T-helper 2 cell (primary cell): Measurements from ENCODE around the gene TSPAN32.

Source experiments
- DNase-seq, 5 experiments: peaks; one replicate each; pipeline versions ENCODE4 v3.0.0 to v3.0.0-alpha.2; 2012 to 2022

TSPAN32 gene

DNA sequence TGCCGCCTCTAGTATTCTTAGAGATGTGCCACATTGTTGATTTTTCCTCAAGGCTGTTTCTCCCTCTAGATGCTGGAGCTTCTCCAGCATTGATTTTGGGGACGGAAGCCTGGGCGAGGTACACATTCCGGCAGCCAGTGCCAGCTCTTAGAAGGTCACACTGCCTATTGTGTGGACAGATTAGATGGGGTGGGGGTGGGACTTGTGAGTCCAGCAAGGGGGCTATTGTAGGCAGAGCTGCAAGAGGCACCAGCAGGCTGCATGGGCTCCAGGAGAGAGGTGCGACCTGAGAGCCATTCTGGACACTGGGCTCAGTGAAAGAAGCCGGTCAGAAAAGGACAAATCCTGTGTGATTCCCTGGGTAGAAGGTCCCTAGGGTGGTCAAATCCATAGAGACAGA is 12.5 kb upstream of the TSPAN32 start:
- no peak for DNase-seq

- DNase-seq = no peak
Measured at GRCh38 chr11:2289859-2290258, 12.0 kb upstream of the TSPAN32 start.

DNA sequence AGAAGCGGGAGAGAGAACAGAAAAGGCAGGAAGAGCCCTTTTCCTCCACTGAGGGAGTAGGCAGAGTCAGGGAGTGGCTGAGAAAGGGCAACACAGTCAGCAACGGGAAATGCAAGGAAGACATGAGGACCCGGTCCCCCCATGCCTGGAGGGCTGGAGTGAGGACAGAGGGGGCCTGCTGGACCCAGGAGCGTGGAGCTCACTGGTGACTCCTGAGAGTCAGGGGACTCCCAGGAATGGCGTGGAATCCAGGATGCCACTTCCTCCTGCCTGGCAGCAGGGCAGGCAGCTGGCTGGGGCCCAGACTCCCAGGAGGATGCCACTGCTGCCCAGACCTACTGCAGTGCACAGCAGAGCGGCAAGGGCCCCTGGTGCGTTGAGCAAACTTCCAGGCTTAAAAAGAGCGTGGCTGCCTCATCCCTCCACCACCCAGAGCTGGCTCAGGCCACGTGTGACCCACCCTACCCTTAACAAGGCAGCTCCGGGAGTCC is 11.4 kb upstream of the TSPAN32 start:
- DNase-seq = no peak

GRCh38 chr11:2293531-2293971 is 8.3 kb upstream of the TSPAN32 start:
- no peak for DNase-seq

DNA sequence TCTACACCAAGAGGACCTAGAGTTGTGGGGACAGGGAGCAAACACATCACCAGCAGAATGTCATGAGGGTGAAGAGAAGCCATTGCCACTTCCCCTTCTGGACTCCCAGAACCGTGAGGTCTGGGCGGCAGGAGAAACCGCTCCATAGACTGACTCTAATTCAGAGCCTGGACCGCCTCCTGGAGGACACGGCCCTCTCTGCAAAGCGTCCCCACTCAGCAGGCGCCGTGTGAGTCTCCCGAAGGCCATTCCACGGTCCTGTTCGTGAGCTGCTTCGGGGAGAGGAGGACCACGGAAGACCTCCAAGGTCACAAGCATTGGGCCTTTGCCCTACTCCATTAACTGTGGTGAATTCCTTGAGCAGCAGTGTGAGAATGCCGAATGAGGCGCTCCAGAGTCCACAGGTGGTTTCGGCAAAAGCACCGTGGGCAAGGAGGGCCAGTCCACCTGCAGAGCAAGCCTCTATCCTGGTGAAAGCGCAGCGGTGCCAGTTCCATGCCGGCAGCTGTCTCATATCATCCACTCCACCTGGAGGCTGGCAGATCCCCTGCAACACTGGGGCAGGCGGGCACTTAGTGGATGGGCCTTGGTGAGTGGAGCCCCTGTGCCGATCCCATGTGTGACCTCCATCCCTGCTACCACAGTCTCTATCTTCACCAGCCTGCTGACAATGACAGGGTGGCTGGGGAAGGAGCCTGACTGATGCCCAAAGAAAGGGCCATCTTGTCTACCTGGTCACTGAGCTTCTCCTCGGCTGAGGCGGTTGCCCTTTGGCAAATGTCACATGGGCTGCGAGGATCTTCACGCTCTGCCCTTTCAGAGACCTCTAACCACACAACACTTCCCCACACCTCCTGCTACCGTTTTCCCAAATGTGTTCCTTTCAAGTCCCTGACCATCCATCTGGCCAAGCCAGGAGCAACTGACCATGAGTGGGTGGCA is 7.6 kb upstream of the TSPAN32 start:
- no peak for DNase-seq

DNA sequence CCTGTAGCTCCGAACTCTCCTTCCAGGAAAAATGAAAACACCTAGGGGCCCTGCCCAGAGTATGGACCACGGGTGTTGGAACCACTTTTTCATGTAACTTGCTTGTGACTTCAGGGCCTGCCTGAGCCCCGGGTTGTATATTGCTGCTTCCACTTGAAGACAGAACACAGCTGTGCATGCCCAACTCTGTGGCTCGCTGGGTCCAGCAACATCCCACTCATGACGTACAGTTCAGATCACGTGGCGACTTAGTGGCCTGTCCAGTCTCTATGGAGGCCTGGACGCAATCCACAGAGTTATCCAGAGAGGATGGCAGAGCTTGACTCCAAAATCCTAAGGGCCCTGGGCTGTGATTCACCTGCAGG is 6.9 kb upstream of the TSPAN32 start:
- DNase-seq = no peak

- DNase-seq = no peak
Measured at GRCh38 chr11:2295971-2296912, 5.6 kb upstream of the TSPAN32 start.

DNA sequence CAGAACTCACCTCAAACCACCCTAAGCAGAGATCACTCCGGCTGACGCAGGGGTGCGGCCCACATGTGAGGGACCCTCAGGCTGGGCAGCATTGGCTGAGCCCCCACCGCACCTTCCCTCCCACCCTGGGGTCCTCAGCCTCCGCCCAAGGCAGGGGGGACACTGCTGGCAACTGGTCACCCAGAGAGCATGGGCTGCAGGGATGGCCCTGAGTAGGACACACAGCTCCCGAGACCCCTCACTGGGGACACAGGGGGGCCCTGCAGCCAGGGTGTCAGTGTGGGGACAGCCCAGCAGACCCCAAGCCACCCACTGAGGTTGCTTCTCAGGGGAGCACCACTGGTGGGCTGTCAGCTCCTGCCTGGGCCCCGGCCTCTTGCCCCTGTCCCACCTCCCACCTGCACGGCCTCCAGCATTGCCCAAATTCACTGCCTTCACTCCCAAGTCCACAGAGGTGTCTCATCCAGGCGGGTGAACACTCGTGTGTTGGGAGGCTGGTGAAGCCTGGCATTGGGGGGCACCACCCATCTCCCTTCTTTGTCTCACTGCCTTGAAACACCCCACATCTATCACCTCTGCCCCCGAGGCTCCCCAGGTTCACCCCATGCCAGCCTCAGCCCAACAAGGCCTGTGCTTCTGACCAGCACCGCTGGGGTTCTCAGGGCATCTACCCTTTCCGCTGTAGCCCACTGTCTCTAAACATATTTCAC is 4.7 kb upstream of the TSPAN32 start:
- no peak for DNase-seq

GRCh38 chr11:2297623-2298030 is 4.2 kb upstream of the TSPAN32 start:
- DNase-seq = no peak

DNA sequence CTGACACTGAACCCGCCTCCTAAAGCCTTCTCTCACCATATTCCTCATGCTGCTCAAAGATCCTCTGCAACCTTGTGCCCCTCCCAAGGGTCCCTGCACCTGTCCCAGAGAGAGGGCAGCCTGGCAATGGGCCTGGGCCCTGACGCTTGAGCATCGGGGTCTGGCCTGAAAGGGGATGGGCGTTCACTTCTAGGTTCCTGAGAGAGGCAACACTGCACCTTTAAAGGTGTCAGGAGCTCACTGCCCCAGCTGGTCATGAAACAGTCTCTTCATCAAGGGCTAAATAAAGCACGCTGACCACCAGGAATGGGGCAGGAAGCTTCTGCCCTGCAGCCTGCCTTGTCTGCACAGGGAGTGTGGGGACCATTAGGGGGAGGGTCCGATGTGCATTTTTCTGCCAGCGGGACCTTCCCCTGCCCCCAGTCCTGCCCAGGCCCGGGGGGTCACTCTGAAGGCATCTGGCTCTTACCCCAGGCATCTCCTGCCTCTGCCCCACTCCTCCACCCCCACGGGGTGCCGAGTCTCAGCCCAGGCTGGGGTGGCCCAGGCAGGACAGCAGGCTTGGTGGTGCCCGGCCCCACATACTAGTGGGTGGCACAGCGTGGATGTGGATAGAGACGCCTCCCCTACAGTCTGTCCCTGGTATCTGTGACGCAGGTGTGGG is 3.5 kb upstream of the TSPAN32 start:
- no peak for DNase-seq

DNA sequence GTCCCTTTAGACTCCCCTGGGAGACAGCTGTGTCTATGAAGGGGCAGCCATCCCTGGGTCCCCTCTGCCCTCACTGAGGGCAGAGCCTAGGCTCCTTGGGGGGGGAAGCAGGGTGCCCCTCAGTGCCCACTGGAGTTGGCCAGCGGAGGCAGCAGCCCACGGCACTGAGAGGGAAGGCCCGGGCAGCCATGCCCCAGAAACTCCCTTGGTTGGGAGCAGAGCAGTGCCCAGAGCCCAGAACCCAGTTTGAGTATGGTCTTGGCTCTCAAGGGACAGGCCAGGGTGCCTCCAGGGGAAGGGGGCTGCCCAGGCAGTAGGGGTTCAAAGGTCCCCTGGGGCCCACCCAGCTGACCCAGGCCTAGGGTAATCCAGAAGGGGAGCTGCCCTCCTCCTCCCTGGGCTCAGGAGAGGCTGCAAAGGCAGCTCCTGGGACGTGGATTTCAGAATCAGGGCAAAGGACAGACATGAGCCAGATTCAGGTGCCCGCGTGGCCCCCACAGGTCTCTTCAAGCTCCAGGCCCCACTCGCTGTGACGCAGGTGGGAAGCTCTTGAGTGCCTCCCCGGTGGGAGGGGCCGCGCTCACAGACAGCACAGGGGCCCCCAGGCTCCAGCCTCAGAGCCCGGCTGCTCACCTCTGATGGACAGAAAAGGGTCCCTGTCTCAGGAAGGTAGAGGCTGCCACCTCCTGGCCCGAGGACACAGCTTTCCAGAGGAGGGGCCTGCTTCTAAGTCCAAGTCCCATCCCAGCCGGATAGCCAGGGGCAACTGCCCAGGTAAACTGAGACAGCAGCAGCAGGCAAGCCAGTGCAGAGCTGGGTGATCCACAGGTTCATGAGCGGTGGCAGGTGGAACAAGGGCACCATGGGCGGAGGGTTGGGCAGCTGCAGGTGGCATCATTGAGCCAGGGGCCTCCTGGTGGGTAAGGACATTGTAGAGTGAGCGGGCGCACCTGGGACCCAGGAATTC is 2.7 kb upstream of the TSPAN32 start:
- peak in 1 of 5 experiments; percentile 24 for DNase-seq

GRCh38 chr11:2299773-2300172 is 2.0 kb upstream of the TSPAN32 start:
- DNase-seq = no peak

- peak in 1 of 5 experiments; percentile 31 for DNase-seq
Measured at GRCh38 chr11:2300290-2300935, 1.4 kb upstream of the TSPAN32 start.

- DNase-seq = peak in 1 of 5 experiments; percentile 10
Measured at GRCh38 chr11:2300936-2301630, 730 bp upstream of the TSPAN32 start.

GRCh38 chr11:2302306-2302895 is 588 bp downstream of the TSPAN32 start:
- DNase-seq = peak in 1 of 5 experiments; percentile 21

DNA sequence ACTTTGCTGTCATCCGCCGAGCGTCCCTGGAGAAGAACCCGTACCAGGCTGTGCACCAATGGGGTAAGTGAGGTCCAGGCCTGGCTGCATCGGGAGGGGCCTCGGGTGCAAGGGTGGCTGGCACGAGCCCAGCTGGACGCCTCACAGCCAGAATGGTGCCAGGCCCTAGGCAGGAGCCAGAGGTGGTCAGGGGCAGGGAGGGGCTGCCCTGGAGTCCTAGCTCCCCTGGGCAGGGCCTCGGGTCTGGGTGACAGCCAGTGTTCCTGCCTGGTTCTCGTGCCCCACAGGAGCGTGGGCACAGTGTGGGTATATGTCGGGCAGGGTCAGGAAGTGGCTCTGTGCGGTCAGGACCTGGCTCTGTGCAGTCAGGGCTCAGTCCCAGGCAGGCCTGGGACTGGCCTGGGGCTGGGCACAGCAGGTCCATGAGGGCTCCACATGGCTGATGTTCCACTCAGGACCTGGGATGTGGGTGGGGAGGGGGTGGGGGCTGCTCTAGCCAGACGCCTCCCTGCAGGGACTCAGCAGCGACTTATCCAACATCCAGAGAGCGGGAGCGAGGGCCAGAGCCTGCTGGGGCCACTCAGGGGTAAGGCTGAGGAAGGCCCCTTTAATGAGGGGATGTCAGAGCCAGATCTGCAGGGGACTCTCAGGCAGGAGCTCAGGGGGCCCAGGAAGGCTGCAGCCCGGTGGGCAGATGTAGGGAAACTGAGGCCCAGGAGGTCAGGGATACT is 1.2 kb downstream of the TSPAN32 start:
- peak in 1 of 5 experiments; percentile 9 for DNase-seq

DNA sequence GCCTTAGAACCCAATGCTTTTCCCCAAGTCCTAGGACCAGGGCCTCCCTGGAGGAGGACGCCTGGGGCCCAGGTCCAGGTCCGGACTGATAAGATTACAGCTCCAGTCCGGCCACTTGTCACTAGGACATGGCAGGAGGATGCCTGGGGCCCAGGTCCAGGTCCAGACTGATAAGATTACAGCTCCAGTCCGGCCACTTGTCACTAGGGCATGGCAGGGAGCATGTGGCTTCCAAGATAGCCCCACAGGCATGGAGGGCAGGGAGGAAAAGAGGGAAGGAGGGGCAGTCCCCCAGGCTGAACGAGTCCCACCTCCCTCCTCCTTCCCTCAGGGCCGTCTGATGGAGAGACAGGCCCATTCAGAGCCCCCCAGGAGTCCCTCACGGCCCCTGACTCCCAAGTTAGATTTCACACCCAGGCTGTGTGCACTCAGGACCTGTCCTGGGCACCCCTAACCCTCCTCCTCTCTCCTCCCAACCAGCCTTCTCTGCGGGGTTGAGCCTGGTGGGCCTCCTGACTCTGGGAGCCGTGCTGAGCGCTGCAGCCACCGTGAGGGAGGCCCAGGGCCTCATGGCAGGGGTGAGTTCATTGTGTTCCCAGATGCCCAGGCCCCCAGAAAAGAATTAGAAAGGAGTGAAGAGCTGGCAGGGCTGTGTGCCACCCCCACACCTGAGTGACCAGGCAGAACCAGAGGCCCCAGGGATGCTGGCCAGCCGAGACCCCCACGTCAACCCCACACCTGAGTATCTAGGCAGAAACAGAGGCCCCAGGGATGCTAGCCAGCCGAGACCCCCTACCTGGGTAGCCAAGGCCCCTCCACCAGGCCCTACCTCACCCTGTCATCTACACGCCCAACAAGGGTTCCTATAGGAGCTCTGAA is 2.1 kb downstream of the TSPAN32 start:
- no peak for DNase-seq
